ENCODE results near the gene PLEKHB2. TPM values are rescaled to one million over a fixed set of nuclear protein-coding genes. Genes with fewer than 3 reads are reported as not detected.
A peak's percentile ranks its signal among the peaks of the same experiment; 100 is the strongest.

PLEKHB2 gene
- total RNA-seq (2021; ENCODE audit: unreplicated experiment) (72.0 TPM), Bru-seq, nascent RNA (percentile 64 among the genes with signal in this experiment), BruChase-seq, experiment 1, labeled RNA remaining after a 2-hour chase (percentile 73 among the genes with signal in this experiment), BruChase-seq, experiment 2, labeled RNA remaining after a 6-hour chase (percentile 84 among the genes with signal in this experiment)
- 60.3 TPM for polyA plus RNA-seq (2012; ENCODE audit: insufficient read length)
- long read RNA-seq, full-length matches to known transcripts, result 62 of 213 reads
- long read RNA-seq, partial matches to known transcripts, result 47 of 213 reads
- long read RNA-seq, other reads (novel, unspliced or antisense), result 104 of 213 reads

GRCh38 chr2:131105156-131105949 lies at the start of gene PLEKHB2:
PLEKHB2 (plus strand) TSS chr2:131105336; CDS start chr2:131120942, 15,606 bp downstream.
- intact Hi-C loops (cut with micrococcal nuclease; ENCODE audit: unreplicated experiment) (no loop called here), in situ Hi-C loops (cut with HindIII; ENCODE audit: low pct_unique_long_range_greater_than_20kb, low sequenced_read_pairs) (no loop called here)
- Histone ChIP-seq H3K9me3 (ENCODE audit: control insufficient read depth, insufficient read depth, low read depth, low read length) (no peaks in the 10 kb centered on the region), H3K27ac (ENCODE audit: low read length) (peak within 1 kb of the TSS; percentile 96), H3K4me1 (ENCODE audit: control insufficient read depth, insufficient read depth, low read length) (peaks cover 19% of the 10 kb centered on the region), H3K27me3 (ENCODE audit: control insufficient read depth, insufficient read depth, low read length) (no peaks in the 10 kb centered on the region), H3K36me3 (ENCODE audit: control insufficient read depth, insufficient read depth, low read length) (no peaks in the 10 kb centered on the region; the same call in 1 of the 2 replicates), H3K4me3 (ENCODE audit: low read depth in 2 of 2, low read length in 2 of 2) (peak within 1 kb of the TSS; percentile 95 to 96)
- BruUV-seq (replicated peaks), result no TSS peak
- POLR2A ChIA-PET, result no interaction called here
- no peak for TF ChIP-seq CTCF (IDR thresholded peaks at IDR 0.05)
- TF ChIP-seq POLR2AphosphoS5 (IDR thresholded peaks at IDR 0.05; ENCODE audit: low read depth, low read length), result peak; percentile 83
- no peak for TF ChIP-seq TCF7L2 (IDR thresholded peaks at IDR 0.05; ENCODE audit: low read depth, low read length)
- TF ChIP-seq REST (IDR thresholded peaks at IDR 0.05; ENCODE audit: insufficient read depth in 1 of 2, low read depth in 2 of 2, low read length in 1 of 2), result no peak
- TF ChIP-seq SIN3A (IDR thresholded peaks at IDR 0.05; ENCODE audit: borderline replicate concordance, insufficient read depth, low read depth, low read length), result 0 out of 2 replicates have a peak, but pooled peaks have one; percentile 41
- ATAC-seq (peak; percentile 91), DNase-seq (ENCODE audit: low read depth, low spot score) (no peak)
- CTCF ChIA-PET, result no interaction called here

- in situ Hi-C loops (cut with HindIII; ENCODE audit: low pct_unique_long_range_greater_than_20kb, low sequenced_read_pairs), result no loop called here
Measured at GRCh38 chr2:131056204-131056931, 48.8 kb upstream of the PLEKHB2 start.

More at GRCh38 chr2:131056204-131056931, 48.8 kb upstream of the PLEKHB2 start:
- H3K4me3 ChIP-seq (ENCODE audit: low read depth in 2 of 2, low read length in 2 of 2), result no peak overlapping the region
- H3K4me1 ChIP-seq (ENCODE audit: control insufficient read depth, insufficient read depth, low read length), result no peaks in the 10 kb centered on the region
- H3K27me3 ChIP-seq (ENCODE audit: control insufficient read depth, insufficient read depth, low read length), result no peaks in the 10 kb centered on the region
- DNase-seq (ENCODE audit: low read depth, low spot score) (no peak), ATAC-seq (no peak)
- TF ChIP-seq SIN3A (IDR thresholded peaks at IDR 0.05; ENCODE audit: borderline replicate concordance, insufficient read depth, low read depth, low read length) (no peak), TCF7L2 (IDR thresholded peaks at IDR 0.05; ENCODE audit: low read depth, low read length) (no peak), POLR2AphosphoS5 (IDR thresholded peaks at IDR 0.05; ENCODE audit: low read depth, low read length) (no peak), CTCF (IDR thresholded peaks at IDR 0.05) (no peak), REST (IDR thresholded peaks at IDR 0.05; ENCODE audit: insufficient read depth in 1 of 2, low read depth in 2 of 2, low read length in 1 of 2) (no peak)
- no peaks in the 10 kb centered on the region for H3K9me3 ChIP-seq (ENCODE audit: control insufficient read depth, insufficient read depth, low read depth, low read length)
- CTCF ChIA-PET, result no interaction called here
- POLR2A ChIA-PET, result no interaction called here
- intact Hi-C loops (cut with micrococcal nuclease; ENCODE audit: unreplicated experiment), result no loop called here
- no TSS peak for BruUV-seq (replicated peaks)
- peaks cover 30% of the 10 kb centered on the region for H3K36me3 ChIP-seq (ENCODE audit: control insufficient read depth, insufficient read depth, low read length)
- H3K27ac ChIP-seq (ENCODE audit: low read length), result no peak overlapping the region

All from Panc1 (cell line).